WTC11 (cell line): Measurements from ENCODE around the gene NEK11.

ENCODE experiments used
- ATF1 ChIP-seq: sonication (generic); formaldehyde crosslinking; IDR thresholded peaks from 2 replicates; pipeline ENCODE4 v1.8.1; 2023; ENCODE audit warnings: mild to moderate bottlenecking, moderate library complexity, missing genetic modification reagents
- CREB1 ChIP-seq: sonication (generic); formaldehyde crosslinking; IDR thresholded peaks from 2 replicates; pipeline ENCODE4 v1.8.0; 2023; ENCODE audit warnings: mild to moderate bottlenecking, missing genetic modification reagents
- CTCF ChIP-seq: fragments of 200-600 bp; IDR thresholded peaks from 2 replicates; pipeline ENCODE4 v1.8.0; 2022; ENCODE audit warnings: antibody characterized with exemption
- NFE2L1 ChIP-seq: sonication (generic); formaldehyde crosslinking; IDR thresholded peaks from 2 replicates; pipeline ENCODE4 v1.8.1; 2023; ENCODE audit warnings: missing genetic modification reagents
- PREB ChIP-seq: sonication (generic); formaldehyde crosslinking; IDR thresholded peaks from 2 replicates; pipeline ENCODE4 v1.8.1; 2022; ENCODE audit warnings: mild to moderate bottlenecking, missing genetic modification reagents, moderate library complexity, borderline replicate concordance
- ZNF232 ChIP-seq: sonication (generic); formaldehyde crosslinking; IDR thresholded peaks from 2 replicates; pipeline ENCODE4 v1.8.0; 2022; ENCODE audit warnings: mild to moderate bottlenecking, missing genetic modification reagents

GRCh38 chr3:131020122-131020693, 6.5 kb upstream of the NEK11 start:
- TF ChIP-seq ATF1: no peak
- TF ChIP-seq ZNF232: no peak
- no peak for TF ChIP-seq CTCF
- TF ChIP-seq CREB1 (CRISPR knock-in tag): no peak
- no peak for TF ChIP-seq PREB (CRISPR knock-in tag)
- TF ChIP-seq NFE2L1 (CRISPR knock-in tag): no peak
